ENCODE measurements around the gene PGLYRP1.

The PGLYRP1 gene

GRCh38 chr19:46002678-46003275 is 20.1 kb downstream of the PGLYRP1 start:
- DNase-seq (ENCODE audit: low read depth in 2 of 2): no peak

GRCh38 chr19:46000491-46001246 is 22.2 kb downstream of the PGLYRP1 start:
- peak; percentile 44 to 60 for DNase-seq (ENCODE audit: low read depth in 2 of 2)

GRCh38 chr19:45999653-46000121 is 23.2 kb downstream of the PGLYRP1 start:
- DNase-seq (ENCODE audit: low read depth in 2 of 2): no peak

- DNase-seq (ENCODE audit: low read depth in 2 of 2): no peak
Measured at GRCh38 chr19:45998834-45999233, 24.0 kb downstream of the PGLYRP1 start.

GRCh38 chr19:45996933-45997332 is 25.9 kb downstream of the PGLYRP1 start:
- DNase-seq (ENCODE audit: low read depth in 2 of 2): no peak

GRCh38 chr19:45995715-45996385 is 27.0 kb downstream of the PGLYRP1 start:
- DNase-seq (ENCODE audit: low read depth in 2 of 2): no peak

- peak; percentile 81 to 90 for DNase-seq (ENCODE audit: low read depth in 2 of 2)
Measured at GRCh38 chr19:45994998-45995714, 27.7 kb downstream of the PGLYRP1 start, which contains the start of gene CCDC61. TSS of gene CCDC61 (plus strand) at chr19:45995467. CDS start at chr19:46003019, 7,552 bp downstream.

- DNase-seq (ENCODE audit: low read depth in 2 of 2): no peak
Measured at GRCh38 chr19:45994456-45994997, 28.3 kb downstream of the PGLYRP1 start.

- DNase-seq (ENCODE audit: low read depth in 2 of 2): no peak
Measured at GRCh38 chr19:45990113-45990728, 32.6 kb downstream of the PGLYRP1 start.

GRCh38 chr19:45985321-45985720 is 37.5 kb downstream of the PGLYRP1 start:
- DNase-seq (ENCODE audit: low read depth in 2 of 2): no peak

GRCh38 chr19:45981350-45981749 is 41.5 kb downstream of the PGLYRP1 start:
- DNase-seq (ENCODE audit: low read depth in 2 of 2): no peak

GRCh38 chr19:45978156-45978555 is 44.7 kb downstream of the PGLYRP1 start:
- no peak for DNase-seq (ENCODE audit: low read depth in 2 of 2)

GRCh38 chr19:45976178-45976577 is 46.7 kb downstream of the PGLYRP1 start:
- DNase-seq (ENCODE audit: low read depth in 2 of 2): no peak

GRCh38 chr19:45975306-45976070 is 47.4 kb downstream of the PGLYRP1 start:
- DNase-seq (ENCODE audit: low read depth in 2 of 2): no peak

GRCh38 chr19:45973553-45974338 is 49.1 kb downstream of the PGLYRP1 start, which contains the start of gene NOVA2:
TSS of gene NOVA2 (minus strand) at chr19:45973865. CDS start at chr19:45973351, 514 bp downstream.
- DNase-seq (ENCODE audit: low read depth in 2 of 2): peak; percentile 30 to 55

- no peak for DNase-seq (ENCODE audit: low read depth in 2 of 2)
Measured at GRCh38 chr19:45972947-45973540, 49.8 kb downstream of the PGLYRP1 start.

GRCh38 chr19:45972081-45972946 is 50.5 kb downstream of the PGLYRP1 start:
- DNase-seq (ENCODE audit: low read depth in 2 of 2): peak in 1 of 2 donors; percentile 8

- DNase-seq (ENCODE audit: low read depth in 2 of 2): no peak
Measured at GRCh38 chr19:45971260-45971902, 51.5 kb downstream of the PGLYRP1 start.

Measured in stimulated activated CD8-positive, alpha-beta memory T cell treated with anti-CD3 and anti-CD28 coated beads, Interleukin-2, amount 100 ng/mL, for 48 hours (primary cell).